GM20000 (cell line): ENCODE results near the gene TRIM40.

ENCODE experiments used
- DNase-seq: peaks from one replicate; pipeline ENCODE4 v3.0.0; 2012; ENCODE audit warnings: low spot score
- TF ChIP-seq, protein P1 (sequence below): IDR thresholded peaks from 2 replicates; pipeline ENCODE4 v1.5.1; 2012; ENCODE audit warnings: mild to moderate bottlenecking, control low read depth; ENCODE audit errors: extremely low read depth, missing control alignments

Gene TRIM40

GRCh38 chr6:30157999-30158398 is 22.1 kb downstream of the TRIM40 start:
- no peak for DNase-seq
- TF ChIP-seq, protein P1, sequence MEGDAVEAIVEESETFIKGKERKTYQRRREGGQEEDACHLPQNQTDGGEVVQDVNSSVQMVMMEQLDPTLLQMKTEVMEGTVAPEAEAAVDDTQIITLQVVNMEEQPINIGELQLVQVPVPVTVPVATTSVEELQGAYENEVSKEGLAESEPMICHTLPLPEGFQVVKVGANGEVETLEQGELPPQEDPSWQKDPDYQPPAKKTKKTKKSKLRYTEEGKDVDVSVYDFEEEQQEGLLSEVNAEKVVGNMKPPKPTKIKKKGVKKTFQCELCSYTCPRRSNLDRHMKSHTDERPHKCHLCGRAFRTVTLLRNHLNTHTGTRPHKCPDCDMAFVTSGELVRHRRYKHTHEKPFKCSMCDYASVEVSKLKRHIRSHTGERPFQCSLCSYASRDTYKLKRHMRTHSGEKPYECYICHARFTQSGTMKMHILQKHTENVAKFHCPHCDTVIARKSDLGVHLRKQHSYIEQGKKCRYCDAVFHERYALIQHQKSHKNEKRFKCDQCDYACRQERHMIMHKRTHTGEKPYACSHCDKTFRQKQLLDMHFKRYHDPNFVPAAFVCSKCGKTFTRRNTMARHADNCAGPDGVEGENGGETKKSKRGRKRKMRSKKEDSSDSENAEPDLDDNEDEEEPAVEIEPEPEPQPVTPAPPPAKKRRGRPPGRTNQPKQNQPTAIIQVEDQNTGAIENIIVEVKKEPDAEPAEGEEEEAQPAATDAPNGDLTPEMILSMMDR, result no peak

- TF ChIP-seq, protein P1, result no peak
- DNase-seq, result peak; percentile 35
Observed at GRCh38 chr6:30158475-30159040, 22.6 kb downstream of the TRIM40 start.

DNA sequence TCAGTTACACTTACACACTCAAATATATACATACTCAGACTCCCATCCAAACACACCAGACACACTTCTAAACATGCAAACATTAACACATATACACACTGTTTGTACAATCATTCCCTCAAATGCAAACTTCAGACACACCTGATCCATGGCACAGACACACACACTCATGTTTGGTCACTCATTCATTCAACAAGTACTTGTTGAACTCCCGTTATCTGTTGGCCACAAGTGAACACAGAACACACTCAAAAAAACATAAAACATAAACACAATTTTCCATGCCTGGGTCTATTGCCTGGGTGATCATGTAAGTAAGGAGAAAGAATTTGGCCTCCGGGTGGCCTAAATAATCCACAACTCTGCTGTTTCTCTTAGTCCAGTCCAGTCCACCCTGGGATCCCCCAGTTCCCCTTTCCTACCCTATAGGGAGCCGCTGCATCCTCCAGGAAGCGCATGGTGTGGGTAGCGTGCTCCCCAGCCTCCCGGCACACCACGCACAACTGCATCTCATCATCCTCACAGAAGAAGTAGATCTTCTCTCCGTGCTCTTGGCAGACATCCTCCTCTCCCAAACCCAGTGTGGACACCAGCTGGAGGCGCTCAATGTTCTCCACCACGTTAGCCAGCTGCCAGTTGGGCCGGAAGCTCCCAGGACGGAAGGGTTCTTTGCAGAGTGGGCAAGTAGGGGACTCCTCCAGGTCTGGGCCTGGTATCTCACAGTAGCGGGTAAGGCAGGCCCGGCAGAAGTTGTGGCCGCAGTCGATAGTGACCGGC is 24.3 kb downstream of the TRIM40 start:
- TF ChIP-seq, protein P1, result no peak
- DNase-seq, result no peak

DNA sequence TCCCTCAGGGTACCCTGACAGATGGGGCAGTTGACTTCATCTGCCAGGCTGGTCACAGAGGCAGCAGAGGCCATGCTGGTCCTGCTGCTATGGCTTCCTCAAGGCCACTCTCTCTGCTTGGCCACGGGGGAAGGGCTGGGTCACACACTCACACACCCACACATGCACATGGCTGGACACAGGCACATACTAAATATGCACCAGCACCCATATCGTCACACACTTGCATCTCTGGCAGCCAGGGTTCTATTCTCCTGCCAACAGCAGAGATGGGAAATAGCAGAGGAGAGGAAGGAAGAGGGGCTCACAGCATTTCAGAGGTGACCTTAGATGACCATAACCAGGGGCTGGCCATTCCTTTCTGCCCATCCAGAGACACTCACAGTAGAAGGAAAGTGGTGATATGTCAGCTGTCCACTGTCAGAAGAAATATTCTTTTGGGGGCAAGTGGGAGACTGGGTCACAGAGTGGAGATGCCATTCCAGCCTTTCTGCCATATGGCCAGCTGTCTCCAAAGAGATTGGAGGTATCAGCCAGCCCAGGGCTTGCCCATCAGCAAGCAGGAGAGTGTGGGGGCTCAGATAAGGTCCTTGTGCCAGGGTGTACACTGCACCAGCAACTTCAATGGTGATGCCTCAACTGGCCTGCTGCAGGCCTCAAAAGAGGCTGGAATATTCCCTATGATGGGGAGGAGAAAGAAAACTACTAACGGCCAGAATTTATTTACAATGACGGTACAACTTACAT is 25.0 kb downstream of the TRIM40 start, which contains the start of gene TRIM10:
Gene TRIM10, minus strand, starts transcription at position 427 of the 747 bp plus-strand sequence. Its CDS starts 353 bp downstream, at position 74.
- TF ChIP-seq, protein P1, result no peak
- DNase-seq, result no peak

DNA sequence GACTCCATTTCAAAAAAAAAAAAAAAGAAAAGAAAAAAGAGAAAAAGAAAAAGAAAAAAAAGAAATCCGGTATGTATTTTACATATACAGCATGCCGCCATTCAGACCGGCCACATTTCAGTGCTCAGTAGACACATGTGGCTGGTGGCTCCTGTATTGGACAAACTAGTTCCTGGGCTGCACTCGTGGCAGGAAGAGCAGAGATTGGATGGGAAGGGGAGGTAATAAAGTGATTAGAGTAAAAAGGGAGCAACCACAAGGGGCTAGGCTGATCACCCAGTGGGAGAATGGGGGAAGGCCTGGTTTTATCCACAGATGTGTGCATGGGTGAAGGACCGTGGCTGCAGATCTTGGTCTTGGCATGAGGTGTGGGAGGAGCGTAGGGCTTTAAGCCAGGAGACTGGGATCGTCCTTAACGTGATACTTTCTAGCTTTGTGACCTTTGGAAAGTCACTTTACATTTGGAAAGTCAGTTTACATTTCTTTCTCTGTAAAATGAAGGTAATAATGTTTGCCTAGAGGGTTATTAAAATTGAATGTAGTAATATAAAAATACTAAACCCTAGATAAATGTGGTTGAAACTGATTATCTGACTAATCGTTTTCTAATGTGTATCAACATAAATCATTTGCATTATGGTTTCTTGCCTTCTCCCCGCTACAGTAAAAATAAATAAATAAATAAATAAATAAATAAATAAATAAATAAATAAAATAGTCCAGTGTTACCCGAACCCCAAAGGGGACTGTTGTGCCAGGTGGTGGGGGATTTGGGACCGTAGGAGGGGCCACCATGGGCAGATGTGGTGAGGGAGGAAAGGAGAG is 26.5 kb downstream of the TRIM40 start:
- no peak for DNase-seq
- TF ChIP-seq, protein P1, result no peak

DNA sequence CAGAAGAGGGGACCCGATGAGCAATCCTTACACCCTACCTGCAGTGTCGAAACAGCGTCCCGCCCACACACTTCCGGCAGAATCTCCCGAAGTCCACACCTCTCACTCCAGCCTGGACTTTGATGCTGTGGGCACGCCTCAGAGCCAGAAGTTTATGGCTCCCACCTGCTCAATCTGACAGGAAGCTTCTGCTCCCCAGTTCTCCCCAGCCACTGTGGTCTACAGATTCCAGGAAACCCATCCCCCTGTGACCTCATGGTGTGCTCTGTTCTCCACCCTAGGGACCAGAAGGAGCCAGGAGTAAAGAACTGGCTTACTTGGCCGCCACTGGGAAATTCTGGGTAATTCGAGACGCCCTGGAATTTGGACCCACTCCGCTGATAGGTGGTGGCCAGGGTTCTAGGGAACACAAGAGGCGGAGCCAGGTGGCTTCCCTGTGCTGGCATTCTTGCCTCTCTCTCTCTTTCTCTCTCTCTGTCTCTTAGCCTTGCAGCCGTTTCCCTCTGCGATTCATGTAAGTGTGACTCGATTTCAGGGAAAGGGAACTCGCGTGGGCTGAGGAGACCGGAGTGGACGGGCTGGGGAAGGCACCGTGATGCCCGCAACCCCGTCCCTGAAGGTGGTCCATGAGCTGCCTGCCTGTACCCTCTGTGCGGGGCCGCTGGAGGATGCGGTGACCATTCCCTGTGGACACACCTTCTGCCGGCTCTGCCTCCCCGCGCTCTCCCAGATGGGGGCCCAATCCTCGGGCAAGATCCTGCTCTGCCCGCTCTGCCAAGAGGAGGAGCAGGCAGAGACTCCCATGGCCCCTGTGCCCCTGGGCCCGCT is 27.4 kb downstream of the TRIM40 start, which contains the start of gene TRIM15:
Gene TRIM15, plus strand, starts transcription at position 457 of the 828 bp plus-strand sequence. Its CDS starts 139 bp downstream, at position 596.
- TF ChIP-seq, protein P1, result no peak

More for the DNA sequence above, 27.4 kb downstream of the TRIM40 start, which contains the start of gene TRIM15:
- DNase-seq, result no peak
